Measurements from ENCODE around the gene FARP2. TPM values are rescaled to one million over a fixed set of nuclear protein-coding genes. Genes with fewer than 3 reads are reported as not detected.

Gene FARP2
- total and polyA plus RNA-seq, 2 of the 13 experiments (the other 11 are each of a cell fraction or from before 2014, with no cell fraction given) = 28.0 to 45.4 TPM

DNA sequence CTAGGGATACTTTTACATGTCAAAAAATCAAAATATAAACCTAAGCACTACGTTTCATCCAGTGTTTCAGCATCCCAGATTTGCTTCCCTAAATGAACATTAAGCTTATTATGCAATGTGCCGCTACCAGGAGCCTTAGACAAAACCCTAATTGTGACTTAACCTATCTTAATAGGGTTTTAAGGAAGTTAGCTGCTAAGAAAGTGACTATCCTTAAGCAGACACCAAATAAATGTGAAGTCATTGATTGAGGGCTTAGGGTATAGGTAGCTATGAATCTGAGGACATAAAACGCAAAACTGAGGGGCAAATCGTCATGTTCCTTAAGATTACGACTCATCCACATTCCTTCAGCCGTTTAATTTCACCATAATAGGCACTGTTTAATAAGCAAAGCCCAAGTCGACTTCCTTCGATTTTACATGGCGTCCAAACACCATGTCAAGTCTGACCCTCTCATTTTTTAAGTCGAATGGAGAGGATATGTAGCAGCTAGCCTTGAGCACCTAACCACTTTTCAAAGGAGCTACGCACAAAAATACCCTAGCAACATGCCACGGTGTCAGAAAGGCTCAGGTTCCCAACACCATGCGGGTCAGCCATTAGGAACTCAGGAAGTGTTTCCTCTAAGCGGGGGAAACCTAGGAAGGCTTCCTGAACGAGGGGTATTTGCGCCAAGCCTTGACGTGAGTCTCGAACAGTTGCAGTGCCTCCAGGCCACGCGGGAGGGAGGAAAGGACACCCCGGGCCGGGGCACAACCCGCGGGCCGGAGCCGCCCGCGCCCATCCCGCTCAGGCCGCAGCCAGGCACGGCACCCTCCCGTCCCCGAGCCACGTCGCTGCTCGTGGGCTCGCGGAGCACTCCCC, 41.6 kb upstream of the FARP2 start (continued):
- TF ChIP-seq, protein P1, sequence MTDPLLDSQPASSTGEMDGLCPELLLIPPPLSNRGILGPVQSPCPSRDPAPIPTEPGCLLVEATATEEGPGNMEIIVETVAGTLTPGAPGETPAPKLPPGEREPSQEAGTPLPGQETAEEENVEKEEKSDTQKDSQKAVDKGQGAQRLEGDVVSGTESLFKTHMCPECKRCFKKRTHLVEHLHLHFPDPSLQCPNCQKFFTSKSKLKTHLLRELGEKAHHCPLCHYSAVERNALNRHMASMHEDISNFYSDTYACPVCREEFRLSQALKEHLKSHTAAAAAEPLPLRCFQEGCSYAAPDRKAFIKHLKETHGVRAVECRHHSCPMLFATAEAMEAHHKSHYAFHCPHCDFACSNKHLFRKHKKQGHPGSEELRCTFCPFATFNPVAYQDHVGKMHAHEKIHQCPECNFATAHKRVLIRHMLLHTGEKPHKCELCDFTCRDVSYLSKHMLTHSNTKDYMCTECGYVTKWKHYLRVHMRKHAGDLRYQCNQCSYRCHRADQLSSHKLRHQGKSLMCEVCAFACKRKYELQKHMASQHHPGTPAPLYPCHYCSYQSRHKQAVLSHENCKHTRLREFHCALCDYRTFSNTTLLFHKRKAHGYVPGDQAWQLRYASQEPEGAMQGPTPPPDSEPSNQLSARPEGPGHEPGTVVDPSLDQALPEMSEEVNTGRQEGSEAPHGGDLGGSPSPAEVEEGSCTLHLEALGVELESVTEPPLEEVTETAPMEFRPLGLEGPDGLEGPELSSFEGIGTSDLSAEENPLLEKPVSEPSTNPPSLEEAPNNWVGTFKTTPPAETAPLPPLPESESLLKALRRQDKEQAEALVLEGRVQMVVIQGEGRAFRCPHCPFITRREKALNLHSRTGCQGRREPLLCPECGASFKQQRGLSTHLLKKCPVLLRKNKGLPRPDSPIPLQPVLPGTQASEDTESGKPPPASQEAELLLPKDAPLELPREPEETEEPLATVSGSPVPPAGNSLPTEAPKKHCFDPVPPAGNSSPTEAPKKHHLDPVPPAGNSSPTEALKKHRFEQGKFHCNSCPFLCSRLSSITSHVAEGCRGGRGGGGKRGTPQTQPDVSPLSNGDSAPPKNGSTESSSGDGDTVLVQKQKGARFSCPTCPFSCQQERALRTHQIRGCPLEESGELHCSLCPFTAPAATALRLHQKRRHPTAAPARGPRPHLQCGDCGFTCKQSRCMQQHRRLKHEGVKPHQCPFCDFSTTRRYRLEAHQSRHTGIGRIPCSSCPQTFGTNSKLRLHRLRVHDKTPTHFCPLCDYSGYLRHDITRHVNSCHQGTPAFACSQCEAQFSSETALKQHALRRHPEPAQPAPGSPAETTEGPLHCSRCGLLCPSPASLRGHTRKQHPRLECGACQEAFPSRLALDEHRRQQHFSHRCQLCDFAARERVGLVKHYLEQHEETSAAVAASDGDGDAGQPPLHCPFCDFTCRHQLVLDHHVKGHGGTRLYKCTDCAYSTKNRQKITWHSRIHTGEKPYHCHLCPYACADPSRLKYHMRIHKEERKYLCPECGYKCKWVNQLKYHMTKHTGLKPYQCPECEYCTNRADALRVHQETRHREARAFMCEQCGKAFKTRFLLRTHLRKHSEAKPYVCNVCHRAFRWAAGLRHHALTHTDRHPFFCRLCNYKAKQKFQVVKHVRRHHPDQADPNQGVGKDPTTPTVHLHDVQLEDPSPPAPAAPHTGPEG (CRISPR knock-in tag; IDR thresholded peaks at IDR 0.05) = peak; percentile 98
- TF ChIP-seq TCF12 (IDR thresholded peaks at IDR 0.05) = no peak
- peak; percentile 78; the same call in 1 of the 2 replicates for TF ChIP-seq TCF12 (CRISPR knock-in tag; IDR thresholded peaks at IDR 0.05)
- TF ChIP-seq, protein P2, sequence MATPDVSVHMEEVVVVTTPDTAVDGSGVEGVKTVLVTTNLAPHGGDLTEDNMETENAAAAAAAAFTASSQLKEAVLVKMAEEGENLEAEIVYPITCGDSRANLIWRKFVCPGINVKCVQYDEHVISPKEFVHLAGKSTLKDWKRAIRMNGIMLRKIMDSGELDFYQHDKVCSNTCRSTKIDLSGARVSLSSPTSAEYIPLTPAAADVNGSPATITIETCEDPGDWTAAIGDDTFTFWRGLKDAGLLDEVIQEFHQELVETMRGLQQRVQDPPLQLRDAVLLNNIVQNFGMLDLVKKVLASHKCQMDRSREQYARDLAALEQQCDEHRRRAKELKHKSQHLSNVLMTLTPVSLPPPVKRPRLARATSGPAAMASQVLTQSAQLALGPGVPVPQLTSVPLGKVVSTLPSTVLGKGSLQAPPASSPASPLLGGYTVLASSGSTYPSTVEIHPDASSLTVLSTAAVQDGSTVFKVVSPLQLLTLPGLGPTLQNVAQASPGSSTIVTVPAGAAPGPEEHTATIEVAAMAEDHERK (CRISPR knock-in tag; IDR thresholded peaks at IDR 0.05; ENCODE audit: low read depth) = no peak
- TF ChIP-seq ZNF24 (IDR thresholded peaks at IDR 0.05) = 0 out of 2 replicates have a peak, but pooled peaks have one; percentile 9

All from HepG2 (cell line).